ENCODE results near the gene CDA.

The CDA gene

GRCh38 chr1:20633190-20634064 is 44.5 kb downstream of the CDA start, which contains the start of gene PINK1:
TSS of gene PINK1 (plus strand) at chr1:20633458. CDS start at chr1:20633549, 91 bp downstream.
- H3K27me3 ChIP-seq (ENCODE audit: low read length) = no peaks in the 10 kb centered on the region
- peak within 1 kb of the TSS; percentile 72 for H3K9ac ChIP-seq (ENCODE audit: low read length)
- peak within 1 kb of the TSS; percentile 85 for H3K4me2 ChIP-seq (ENCODE audit: low read depth, low read length, poor library complexity, severe bottlenecking)
- no peaks in the 10 kb centered on the region for H4K20me1 ChIP-seq (ENCODE audit: low read depth, low read length)
- H3K36me3 ChIP-seq (ENCODE audit: low read length) = no peaks in the 10 kb centered on the region
- H3K9me3 ChIP-seq (ENCODE audit: insufficient read depth, low read length) = no peaks in the 10 kb centered on the region
- peak within 1 kb of the TSS; percentile 85 for H3K4me3 ChIP-seq (ENCODE audit: insufficient read depth, low read length, poor library complexity, severe bottlenecking)
- no peaks in the 10 kb centered on the region for H3F3A ChIP-seq (ENCODE audit: insufficient read depth)
- H3K27ac ChIP-seq (ENCODE audit: low read depth, low read length) = no peak within 1 kb of the TSS; the same call in 1 of the 2 replicates
- no peaks in the 10 kb centered on the region for H3K79me2 ChIP-seq (ENCODE audit: insufficient read depth, low read length)
- no peaks in the 10 kb centered on the region for H3K9me2 ChIP-seq (replicated peaks; ENCODE audit: insufficient read depth, low read length)
- TF ChIP-seq EZH2phosphoT487 (conservative IDR thresholded peaks at IDR 0.05; ENCODE audit: low read length) (no peak), CTCF (IDR thresholded peaks at IDR 0.05; ENCODE audit: insufficient read depth, low read length, poor library complexity, severe bottlenecking) (peak; percentile 99)
- H2AFZ ChIP-seq (ENCODE audit: low read depth, low read length, severe bottlenecking) = peak within 1 kb of the TSS; percentile 99

GRCh38 chr1:20634065-20634593 is 45.2 kb downstream of the CDA start:
- H3K9ac ChIP-seq (ENCODE audit: low read length) = peak overlapping the region; percentile 72
- H3F3A ChIP-seq (ENCODE audit: insufficient read depth) = no peaks in the 10 kb centered on the region
- no peaks in the 10 kb centered on the region for H3K27me3 ChIP-seq (ENCODE audit: low read length)
- H2AFZ ChIP-seq (ENCODE audit: low read depth, low read length, severe bottlenecking) = peak overlapping the region; percentile 99
- H4K20me1 ChIP-seq (ENCODE audit: low read depth, low read length) = no peaks in the 10 kb centered on the region
- peak overlapping the region; percentile 85 for H3K4me3 ChIP-seq (ENCODE audit: insufficient read depth, low read length, poor library complexity, severe bottlenecking)
- H3K9me2 ChIP-seq (replicated peaks; ENCODE audit: insufficient read depth, low read length) = no peaks in the 10 kb centered on the region
- TF ChIP-seq EZH2phosphoT487 (conservative IDR thresholded peaks at IDR 0.05; ENCODE audit: low read length) = no peak
- no peak for TF ChIP-seq CTCF (IDR thresholded peaks at IDR 0.05; ENCODE audit: insufficient read depth, low read length, poor library complexity, severe bottlenecking)
- H3K9me3 ChIP-seq (ENCODE audit: insufficient read depth, low read length) = no peaks in the 10 kb centered on the region
- no peak overlapping the region for H3K27ac ChIP-seq (ENCODE audit: low read depth, low read length)
- H3K79me2 ChIP-seq (ENCODE audit: insufficient read depth, low read length) = no peaks in the 10 kb centered on the region
- H3K36me3 ChIP-seq (ENCODE audit: low read length) = no peaks in the 10 kb centered on the region
- H3K4me2 ChIP-seq (ENCODE audit: low read depth, low read length, poor library complexity, severe bottlenecking) = peak overlapping the region; percentile 85

GRCh38 chr1:20634594-20635084 is 45.7 kb downstream of the CDA start:
- H3K36me3 ChIP-seq (ENCODE audit: low read length) = no peaks in the 10 kb centered on the region
- H3K27ac ChIP-seq (ENCODE audit: low read depth, low read length) = no peak overlapping the region
- no peak overlapping the region for H2AFZ ChIP-seq (ENCODE audit: low read depth, low read length, severe bottlenecking)
- no peaks in the 10 kb centered on the region for H4K20me1 ChIP-seq (ENCODE audit: low read depth, low read length)
- H3F3A ChIP-seq (ENCODE audit: insufficient read depth) = no peaks in the 10 kb centered on the region
- H3K79me2 ChIP-seq (ENCODE audit: insufficient read depth, low read length) = no peaks in the 10 kb centered on the region
- no peaks in the 10 kb centered on the region for H3K9me2 ChIP-seq (replicated peaks; ENCODE audit: insufficient read depth, low read length)
- no peak overlapping the region for H3K9ac ChIP-seq (ENCODE audit: low read length)
- no peaks in the 10 kb centered on the region for H3K27me3 ChIP-seq (ENCODE audit: low read length)
- H3K4me2 ChIP-seq (ENCODE audit: low read depth, low read length, poor library complexity, severe bottlenecking) = peak overlapping the region; percentile 85
- H3K4me3 ChIP-seq (ENCODE audit: insufficient read depth, low read length, poor library complexity, severe bottlenecking) = no peak overlapping the region
- TF ChIP-seq EZH2phosphoT487 (conservative IDR thresholded peaks at IDR 0.05; ENCODE audit: low read length) = no peak
- no peak for TF ChIP-seq CTCF (IDR thresholded peaks at IDR 0.05; ENCODE audit: insufficient read depth, low read length, poor library complexity, severe bottlenecking)
- H3K9me3 ChIP-seq (ENCODE audit: insufficient read depth, low read length) = no peaks in the 10 kb centered on the region

All from SU-DHL-6 (cell line).